Liver (tissue), 3 donors: ENCODE measurements around the gene TCF12.

Source experiments
- CTCF ChIP-seq: fragments of 150-350 bp; IDR thresholded peaks from 2 replicates; pipeline ENCODE4 v1.5.1; 2017; ENCODE audit warnings: improper control_type of control experiment, low read depth, low read length; ENCODE audit not compliant: missing input control
- GABPA ChIP-seq, 2 donors: IDR thresholded peaks in 1 of 2; conservative IDR thresholded peaks in 1 of 2; 2 replicates each; pipeline ENCODE4 v1.6.1; 2016; ENCODE audit warnings: antibody characterized with exemption in 2 of 2, mild to moderate bottlenecking in 1 of 2, moderate library complexity in 1 of 2
- HNF4A ChIP-seq, 2 donors: conservative IDR thresholded peaks; 2 replicates each; pipeline ENCODE4 v1.6.1; 2016; ENCODE audit warnings: antibody characterized with exemption in 2 of 2, mild to moderate bottlenecking in 2 of 2
- JUND ChIP-seq, 2 donors: IDR thresholded peaks; 2 replicates each; pipeline ENCODE4 v1.6.1; 2016; ENCODE audit warnings: antibody characterized with exemption in 2 of 2
- RAD21 ChIP-seq, 2 donors: IDR thresholded peaks; 2 replicates each; pipeline ENCODE4 v1.6.1; 2016; ENCODE audit warnings: antibody characterized with exemption in 2 of 2, mild to moderate bottlenecking in 2 of 2
- ZBTB33 ChIP-seq: IDR thresholded peaks from 2 replicates; pipeline ENCODE4 v1.6.1; 2016; ENCODE audit warnings: antibody characterized with exemption
- donor health status: healthy.
- donor health status: healthy.

GRCh38 chr15:57297163-57297593 is 378.7 kb downstream of the TCF12 start:
- TF ChIP-seq CTCF, result no peak
- no peak for TF ChIP-seq GABPA (IDR thresholded peaks at IDR 0.05 in 1 of 2, conservative IDR thresholded peaks at IDR 0.05 in 1 of 2)
- TF ChIP-seq JUND (IDR thresholded peaks at IDR 0.05), result no peak
- no peak for TF ChIP-seq RAD21 (IDR thresholded peaks at IDR 0.05)
- TF ChIP-seq HNF4A (conservative IDR thresholded peaks at IDR 0.05), result no peak
- TF ChIP-seq ZBTB33, result no peak
